Stimulated activated CD4-positive, alpha-beta T cell treated with anti-CD3 and anti-CD28 coated beads, Interleukin-2, amount 100 ng/mL, for 4 hours (primary cell): ENCODE measurements around the gene PMFBP1.

Experiments used
- DNase-seq: peaks from one replicate; pipeline ENCODE4 v3.0.0-alpha.2; 2020; ENCODE audit warnings: low read depth

The PMFBP1 gene

DNA sequence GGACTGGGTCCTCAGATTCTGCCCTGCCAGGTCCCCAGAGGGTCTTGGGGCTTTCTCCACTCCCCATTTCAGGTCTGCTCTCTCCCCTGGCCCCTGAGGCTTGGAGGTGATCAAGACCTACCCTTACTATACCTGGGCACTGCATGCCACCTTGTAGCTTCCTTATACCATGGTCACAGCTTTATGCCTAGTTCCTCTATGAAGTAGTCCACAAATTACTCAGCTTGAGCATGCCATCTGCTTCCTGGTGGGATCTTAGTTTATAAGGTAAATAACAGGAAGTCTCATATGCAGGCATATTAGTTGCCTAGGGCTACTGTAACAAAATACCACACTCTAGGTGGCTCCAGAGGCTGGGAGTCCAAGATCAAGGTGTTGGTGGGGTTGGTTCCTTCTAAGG, 11.0 kb upstream of the PMFBP1 start:
- DNase-seq, result no peak

DNA sequence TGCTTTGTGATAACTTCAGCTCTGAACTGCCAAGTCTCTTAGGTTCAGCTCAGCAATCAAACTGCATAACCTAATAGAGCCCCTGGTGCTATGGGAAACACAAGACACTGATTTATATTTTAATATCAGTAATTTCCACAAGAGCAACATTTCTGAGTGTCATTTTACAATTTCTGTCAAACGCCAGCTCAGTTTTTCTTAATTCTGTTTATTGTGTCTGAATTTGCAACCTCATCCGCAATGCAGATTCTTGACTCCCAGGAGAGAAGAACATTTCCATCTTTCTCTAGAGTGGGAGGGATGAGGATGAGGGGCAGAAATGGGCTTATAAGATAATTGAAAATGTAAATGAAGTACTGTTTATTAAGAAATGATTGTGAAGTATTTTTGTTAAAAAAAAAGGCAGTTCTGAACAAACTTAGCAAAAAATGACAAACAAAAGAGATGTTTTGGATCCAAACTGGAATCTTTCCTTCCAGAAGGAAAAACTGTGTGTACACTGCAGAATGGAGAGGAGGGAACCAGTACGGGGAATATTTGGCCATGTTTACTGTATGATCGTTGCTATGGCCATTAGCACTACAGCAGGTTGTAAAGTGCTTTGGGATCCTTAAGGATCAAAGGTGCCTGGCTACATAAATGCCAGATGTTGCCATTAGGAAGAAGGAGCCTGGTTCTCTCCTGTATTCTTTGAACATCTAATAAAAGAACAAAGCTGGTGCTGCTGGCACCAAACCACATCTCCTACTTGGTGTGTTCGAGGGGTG, 7.4 kb upstream of the PMFBP1 start:
- no peak for DNase-seq

DNA sequence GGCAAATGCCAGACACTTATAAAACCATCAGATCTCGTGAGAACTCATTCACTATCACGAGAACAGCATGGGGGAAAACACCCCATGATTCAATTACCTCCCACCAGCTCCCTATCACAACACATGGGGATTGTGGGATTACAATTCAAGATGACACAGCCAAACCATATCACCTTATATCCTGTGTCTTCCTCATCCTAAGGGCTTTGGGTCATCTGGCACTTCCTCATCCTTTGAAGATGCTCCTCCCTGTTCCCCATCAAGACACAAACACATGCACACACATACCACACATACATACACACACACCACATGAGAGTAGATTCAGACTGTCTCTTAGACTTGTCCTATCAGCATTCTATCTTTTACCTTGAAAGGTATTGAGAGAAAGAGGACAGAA, 2.8 kb upstream of the PMFBP1 start:
- DNase-seq, result no peak

DNA sequence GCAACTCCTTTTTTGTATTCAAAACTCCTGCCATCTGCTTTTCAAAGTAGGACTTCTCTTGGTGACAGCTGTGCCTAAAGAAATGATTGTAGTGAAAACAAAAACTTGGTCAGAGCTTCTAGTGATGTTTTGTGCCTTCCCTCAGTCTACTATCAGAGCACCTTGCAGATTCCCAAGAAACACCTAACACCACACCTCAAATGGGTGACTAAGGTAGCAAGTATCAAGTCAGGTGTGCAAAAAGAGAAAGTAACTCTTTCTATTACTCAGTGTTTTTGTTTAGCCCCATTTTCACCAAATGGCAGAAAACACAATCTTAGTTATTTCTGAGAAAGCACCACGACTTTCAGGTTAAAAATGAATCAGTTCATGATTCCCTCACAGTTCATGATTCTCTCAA, 2.0 kb upstream of the PMFBP1 start:
- no peak for DNase-seq

DNA sequence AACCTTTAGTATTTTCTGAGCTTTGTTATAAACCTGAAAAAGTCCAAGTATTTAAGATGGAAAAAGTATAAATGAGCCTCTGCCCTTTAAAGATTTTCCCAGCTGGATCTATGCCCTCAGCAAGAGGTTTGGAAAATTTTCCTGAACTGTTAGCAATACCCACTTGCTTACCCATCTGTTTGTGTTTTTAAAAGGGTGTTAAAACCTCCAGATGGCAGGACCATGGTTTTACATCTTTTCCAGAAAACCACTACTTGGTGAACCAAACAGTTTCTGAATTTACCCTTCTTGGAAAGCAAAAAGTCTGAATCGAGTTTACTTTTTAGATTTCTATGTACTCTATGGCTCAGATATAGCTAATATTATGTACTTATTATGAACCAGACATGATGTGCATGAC, 719 bp downstream of the PMFBP1 start:
- DNase-seq, result no peak

DNA sequence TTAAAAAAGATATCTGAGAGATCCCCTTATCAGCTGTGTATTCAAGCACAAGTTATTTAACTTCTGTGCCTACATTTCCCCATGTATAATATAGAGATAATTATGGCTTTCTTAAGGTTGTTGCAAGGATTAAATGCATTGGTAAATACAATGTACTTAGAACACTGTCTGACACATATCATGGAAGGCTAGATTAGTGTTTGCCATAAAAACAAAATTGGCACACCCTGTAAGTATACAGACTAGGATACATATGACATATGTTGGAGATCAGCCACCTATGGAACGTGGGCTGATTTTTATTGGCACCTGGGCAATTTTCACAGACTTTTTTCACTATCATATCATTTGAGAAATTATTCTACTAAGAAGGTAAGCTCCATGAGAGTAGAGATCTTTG, 2.2 kb downstream of the PMFBP1 start:
- no peak for DNase-seq

DNA sequence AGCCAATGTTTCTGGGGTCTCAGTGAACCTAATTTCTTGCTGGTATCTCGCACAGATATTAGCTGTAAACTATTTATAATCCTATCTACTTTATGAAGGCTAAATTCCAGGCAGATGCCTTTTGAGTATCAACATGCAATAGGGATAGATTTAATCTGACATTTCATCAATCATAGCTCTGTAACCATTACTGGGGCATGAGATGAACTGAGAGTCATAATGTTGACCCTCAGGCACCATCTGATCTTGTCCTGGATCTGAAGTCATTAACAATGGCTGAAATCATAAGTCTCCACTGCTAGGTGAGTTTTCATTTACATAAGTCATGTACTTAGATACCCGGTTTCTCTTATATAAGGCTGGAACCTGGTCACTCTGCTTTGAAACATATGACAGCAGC, 3.6 kb downstream of the PMFBP1 start:
- no peak for DNase-seq

DNA sequence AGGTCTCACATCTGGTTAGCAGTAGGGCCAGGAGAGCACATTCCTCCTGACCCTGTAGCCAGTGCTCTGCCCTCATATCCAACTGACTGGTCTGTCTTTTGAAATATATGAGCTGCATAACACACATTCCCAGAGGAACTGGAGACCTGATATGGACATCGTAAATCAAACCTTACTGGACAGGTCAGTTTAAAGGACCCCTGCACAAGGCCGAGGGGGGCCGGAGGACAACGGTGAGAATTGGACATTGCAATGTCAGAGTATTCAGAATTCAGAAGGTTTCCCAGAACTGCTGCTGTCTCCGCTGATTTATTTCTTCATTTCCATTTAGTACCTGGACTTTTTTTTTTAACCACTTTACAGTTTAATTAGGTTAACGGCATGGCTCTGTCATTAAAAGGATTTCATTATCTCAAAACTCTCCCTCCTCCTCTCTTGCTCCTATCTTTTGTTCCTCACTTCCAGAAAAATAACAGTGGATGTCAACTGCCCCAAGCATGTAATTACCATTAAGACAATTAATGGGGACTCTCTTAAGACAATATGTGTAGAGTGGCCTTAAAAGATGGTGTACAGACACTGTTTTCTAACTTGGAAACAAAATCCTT, 4.9 kb downstream of the PMFBP1 start:
- no peak for DNase-seq

DNA sequence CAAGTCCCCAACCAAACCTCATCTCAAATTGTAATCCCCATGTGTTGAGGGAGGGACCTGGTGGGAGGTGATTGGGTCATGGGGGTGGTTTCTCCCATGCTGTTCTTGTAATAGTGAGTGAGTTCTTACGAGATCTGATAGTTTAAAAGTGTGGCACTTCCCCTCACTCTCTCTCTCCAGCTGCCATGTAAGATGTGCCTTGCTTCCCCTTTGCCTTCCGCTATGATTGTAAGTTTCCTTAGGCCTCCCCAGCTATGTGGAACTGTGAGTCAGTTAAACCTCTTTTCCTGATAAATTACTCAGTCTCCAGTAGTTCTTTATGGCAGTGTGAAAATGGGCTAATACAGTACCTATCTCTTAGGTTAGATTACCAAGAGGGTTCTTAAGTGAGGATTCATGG, 5.8 kb downstream of the PMFBP1 start:
- no peak for DNase-seq

DNA sequence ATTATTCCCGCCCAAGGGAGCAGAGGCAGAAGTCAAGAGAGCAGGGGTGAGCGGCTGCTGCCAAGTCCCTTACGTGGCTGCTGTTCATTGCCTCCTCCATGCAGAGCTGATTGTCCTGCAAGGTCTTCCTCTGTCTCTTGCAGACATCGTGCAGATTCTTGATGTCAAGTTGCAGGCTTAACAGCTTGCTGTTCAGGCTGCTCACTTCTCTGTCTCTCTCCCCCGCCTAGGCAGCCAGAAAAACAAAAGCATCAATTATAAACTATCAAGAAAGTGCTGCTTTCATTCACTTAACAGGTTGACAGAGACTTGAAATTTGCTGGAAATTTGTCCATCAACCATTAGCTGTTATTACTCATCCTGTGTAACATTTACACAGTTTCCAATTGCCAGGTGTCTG, 7.3 kb downstream of the PMFBP1 start:
- DNase-seq, result no peak

DNA sequence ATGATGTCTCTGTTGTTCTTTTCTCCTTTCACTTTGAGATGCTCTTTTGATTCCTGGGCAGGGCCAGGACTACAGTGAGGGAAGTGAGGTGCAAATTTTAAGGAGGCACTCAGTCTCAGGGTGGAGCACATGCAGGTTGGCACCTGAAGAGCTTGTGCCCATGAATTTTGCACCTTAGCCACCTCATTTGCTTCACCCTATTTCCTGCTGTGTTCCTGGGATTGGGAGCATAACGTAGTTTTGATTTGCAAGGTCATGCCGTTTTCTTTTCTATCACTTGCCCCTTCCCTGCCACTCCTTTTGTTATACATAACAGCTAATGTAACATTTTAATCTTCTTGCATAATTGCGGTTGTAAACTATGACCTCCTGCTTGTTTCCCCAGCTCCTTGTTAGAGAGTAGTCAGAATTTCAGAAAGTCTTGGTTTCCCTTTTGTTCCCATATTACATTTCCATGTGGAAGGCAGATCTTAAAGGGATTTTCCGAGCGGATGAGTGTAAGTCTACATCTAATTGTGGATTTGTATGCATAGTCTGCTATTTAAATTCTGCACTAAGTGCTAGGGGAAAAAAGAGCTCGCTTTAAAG, 9.8 kb downstream of the PMFBP1 start:
- DNase-seq, result no peak

DNA sequence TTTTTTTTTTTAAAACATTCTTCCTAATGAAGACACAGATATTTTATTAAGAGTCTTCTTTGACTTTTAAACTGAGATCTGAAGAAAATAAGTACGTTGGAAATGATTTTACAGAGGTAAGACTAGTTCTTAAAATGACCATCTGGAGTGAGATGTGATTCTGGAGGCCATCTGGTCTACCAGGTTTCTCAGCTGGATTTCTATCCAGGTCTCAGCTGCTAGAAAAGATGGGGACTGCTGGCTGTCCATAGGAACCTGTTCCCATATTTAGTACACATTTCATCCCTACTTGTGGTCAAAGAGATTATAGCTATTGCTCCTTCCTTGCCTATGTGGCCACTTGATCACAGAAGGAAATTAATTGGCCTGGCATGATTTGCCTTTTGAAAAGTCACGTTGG, 12.2 kb downstream of the PMFBP1 start:
- no peak for DNase-seq

DNA sequence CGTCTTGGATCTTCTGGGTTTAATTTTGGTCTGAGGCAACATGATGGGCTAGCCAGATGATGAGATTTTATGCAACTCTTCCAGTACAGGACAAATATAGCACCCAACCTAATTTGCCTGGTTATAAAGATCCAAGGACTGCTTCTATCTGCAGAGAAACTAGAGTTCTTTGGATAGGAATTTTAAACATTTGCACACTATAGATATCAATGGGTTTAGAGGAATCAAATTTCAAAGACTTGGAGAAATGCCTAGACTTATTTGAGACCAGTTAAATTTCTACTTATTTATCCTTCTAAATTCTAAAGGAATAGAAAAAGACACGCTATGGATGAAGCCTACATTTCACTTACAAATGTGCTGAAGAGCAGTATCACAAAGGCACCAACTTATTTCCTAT, 12.6 kb downstream of the PMFBP1 start:
- no peak for DNase-seq

DNA sequence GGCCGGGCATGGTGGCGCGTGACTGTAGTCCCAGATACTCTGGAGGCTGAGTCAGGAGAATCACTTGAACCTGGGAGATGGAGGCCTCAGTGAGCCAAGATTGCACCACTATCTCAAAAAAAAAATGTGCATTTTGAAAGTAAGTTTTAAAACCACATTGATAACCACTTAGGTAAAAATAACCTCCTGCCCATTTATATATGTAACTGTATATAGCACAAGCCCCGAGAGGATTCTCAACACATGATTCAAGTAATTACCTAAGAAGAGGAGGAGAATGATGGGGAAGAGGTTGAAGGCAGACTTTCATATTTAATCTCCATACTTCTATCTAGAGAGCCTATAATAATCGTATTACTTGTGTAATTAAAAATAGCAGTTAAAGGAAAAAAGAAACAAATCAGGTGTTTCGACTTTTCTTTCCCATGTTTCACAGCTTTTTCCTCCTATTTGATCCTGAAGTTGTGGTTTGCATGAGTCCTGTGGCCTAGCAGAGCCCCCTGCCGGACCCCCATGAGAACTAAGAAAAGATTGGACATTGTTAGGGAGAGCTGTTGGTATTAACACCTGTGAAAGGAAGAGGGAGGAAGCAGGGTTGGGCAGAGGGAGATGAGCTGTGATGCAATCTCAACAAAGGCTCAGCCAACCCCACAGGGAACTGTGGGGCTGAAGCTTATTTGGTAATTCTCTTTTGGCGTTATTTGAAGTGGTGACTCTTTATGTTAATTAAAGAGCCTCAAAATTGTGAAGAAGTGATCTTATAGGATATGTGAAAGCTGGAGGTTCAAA, 22.1 kb downstream of the PMFBP1 start:
- no peak for DNase-seq

DNA sequence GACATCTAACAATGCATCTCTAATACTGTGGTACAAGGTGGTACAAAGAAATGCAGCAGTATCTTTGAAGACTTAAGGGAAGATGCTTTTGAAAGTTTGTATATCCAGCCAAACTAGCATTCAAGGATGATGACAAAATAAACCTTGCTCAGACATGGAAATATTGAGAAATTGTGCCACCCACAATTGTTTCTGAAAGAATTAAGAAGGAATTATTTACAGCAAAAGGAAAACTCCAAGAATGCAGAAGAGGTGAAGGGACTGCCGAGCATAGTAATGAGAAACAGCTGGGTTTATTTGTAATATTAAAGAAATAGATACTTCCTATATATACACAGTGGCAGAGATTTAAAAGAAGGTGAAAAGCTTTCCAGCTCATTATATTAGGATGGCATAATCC, 29.5 kb downstream of the PMFBP1 start:
- no peak for DNase-seq

DNA sequence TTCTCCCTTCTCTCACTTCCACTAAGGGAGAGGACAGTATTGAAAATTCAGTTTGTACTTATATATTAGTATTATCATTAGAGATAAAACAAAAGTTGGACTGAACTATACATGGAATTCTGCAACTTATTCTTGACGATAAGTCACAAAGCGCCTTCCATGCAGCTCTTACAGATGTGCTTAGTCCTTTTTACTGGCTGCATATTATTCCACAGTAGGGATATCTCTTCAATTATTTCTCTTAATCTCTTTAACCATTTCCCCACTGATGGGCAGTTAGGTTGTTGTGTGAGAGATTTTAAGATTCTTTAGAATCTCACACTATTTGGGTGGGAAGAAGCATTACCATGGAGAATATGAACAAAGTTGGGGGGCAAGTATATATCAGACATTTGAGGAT, 32.0 kb downstream of the PMFBP1 start:
- DNase-seq, result no peak

DNA sequence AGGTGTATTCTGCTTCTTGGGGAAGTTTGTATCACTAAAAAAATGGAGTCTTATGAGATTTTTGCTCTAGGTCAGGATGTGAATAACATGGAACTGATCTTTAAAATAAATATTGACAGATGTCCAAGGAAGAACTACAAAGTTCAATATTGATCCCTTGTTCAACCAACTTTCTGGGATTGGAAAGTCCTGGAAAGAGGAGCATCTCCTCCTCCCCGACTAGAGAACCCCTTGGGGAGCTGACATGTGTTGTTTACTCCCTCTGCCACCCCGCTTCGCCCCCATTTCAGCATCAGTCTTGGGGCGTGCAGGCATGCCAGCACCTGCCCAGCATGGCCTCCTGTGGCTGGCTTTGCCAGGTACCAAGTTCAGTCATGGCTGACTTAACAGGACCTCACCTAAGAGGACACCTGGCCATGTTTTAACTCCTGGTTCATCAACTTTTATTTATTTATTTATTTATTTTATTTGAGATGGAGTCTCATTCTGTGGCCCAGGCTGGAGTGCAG, 33.8 kb downstream of the PMFBP1 start:
- no peak for DNase-seq

DNA sequence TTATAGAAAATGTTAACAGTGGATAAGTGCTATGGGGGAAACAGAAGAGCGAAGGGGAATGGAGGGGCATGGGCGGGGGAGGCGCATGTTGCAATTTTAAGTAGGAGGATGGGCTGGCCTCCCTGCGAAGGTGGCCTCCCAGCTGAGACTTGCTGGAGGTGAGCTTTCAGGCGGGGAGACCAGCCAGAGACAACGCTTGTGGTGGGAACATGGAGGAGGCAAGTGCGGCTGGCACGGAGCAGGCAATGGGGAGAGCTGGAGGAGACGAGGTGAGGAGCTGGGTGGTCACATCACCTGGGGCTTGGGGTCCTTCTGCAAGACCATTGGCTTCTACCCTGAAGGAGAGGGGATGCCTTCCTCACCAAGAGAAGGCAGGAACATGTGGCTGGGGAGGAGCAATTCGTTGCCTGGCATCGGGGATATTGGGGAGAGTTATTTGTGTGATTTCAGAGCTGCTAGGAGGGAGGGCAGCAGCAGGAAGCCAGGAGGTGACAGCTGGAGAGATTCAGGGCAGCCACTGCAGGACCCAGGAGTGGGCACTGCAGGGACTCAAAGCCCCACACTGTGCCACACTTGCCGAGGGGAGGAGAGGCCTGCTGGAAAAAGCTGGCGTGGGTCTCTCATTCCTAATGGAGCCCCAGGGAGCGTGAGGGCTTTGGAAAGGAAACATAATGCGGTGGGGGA, 34.4 kb downstream of the PMFBP1 start:
- DNase-seq, result no peak

DNA sequence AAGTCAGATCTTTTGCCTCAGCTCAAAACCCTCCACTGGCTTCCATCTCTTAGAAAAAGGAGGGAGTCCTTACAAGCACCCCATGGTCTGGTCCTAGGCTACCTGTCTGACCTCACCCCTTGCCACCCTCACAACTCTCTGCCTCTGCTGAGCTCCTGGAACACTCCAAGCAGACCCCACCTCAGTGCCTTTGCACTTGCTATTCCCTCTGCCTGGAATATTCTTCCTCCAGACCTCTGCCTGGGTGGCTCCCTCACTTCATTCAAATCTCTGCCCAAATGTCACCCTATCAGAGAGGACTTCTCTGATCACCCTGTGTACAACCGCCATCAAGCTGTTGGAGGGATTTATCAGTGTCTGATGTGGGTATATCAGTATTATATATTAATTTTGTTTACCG, 37.4 kb downstream of the PMFBP1 start:
- no peak for DNase-seq

DNA sequence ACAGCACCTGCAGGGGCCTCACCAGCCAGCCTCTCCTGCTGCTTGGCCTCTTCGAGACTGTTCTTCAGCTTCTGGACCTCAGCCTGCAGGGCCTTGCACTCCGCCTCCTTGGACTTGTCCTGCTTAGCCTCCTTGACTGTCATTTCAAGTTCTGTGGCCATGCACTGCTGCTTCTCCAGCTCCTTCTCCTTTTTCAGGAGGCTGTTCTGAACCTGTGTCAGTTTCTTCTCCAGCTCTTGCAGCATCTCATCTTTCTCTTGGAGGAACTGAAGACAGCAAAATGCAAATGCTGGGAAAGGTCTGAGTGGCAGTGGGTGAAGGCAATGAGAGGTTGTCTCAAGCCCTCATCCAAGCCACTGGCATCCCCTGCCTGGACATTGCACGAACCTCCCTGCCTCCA, 39.2 kb downstream of the PMFBP1 start:
- no peak for DNase-seq

DNA sequence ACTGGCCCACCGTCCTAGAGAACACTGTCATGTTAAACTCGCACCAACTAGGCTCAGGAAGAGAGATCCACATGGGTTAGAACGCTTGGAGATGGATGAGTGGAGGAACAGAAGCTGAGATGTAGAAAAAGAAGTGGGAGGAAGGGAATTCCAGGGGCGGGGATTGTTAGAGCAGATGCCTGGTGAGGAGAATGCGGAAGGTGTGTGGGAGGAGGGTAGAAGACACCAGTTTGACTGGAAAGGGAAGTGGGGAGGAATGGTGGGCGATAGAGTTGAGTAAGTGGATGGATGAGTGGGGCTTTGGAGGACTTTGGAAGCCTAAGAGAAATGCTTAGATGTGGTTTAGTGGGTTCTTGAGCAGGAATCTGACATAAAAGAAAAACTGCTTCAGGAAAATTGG, 40.9 kb downstream of the PMFBP1 start:
- no peak for DNase-seq

DNA sequence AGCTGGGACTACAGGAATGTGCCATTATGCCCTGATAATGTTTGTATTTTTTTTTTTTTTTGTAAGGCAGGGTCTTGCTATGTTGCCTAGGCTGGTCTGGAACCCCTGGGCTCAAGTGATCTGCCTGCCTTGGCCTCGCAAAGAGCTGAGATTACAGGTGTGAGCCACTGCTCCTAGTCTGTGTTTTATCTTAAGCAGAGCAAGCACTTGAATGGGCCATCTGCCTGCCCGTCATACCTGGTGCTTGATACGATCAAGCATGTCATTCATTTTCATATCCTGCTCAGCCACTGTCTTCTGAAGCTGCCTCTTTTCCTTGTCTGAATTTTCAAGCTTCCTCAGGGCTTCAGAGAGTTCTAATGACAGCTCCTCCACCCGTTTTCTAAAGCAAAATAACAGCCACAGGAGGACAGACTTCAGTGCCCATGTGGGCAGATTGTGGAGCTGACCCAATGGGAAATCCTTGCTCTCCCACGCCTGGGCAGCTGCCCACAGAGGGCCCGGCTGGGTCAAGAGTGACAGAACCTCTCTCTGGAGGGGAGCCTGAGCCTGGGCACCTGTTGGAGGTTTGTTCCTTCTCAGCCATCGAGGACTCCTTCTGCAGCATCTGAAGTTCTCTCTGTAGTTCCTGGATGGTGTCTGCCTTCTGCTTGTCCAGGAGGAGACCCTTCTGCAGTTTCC, 41.8 kb downstream of the PMFBP1 start:
- DNase-seq, result no peak
